Caco-2 (cell line): Measurements from ENCODE around the gene PPARA. TPM values are rescaled to one million over a fixed set of nuclear protein-coding genes. Genes with fewer than 3 reads are reported as not detected.

Experiments
- BruUV-seq: library from RNA; stranded (reverse); fragments of 400-500 nt; replicated peaks from 2 replicates; lab custom pipeline; 2021; lab: Mats Ljungman, UMichigan
- CTCF ChIA-PET: fragments of 300-600 bp; sonication (Branson Sonifier 250); formaldehyde crosslinking; loops from one replicate; lab custom pipeline; 2022; ENCODE audit warnings: antibody characterized with exemption; lab: Charles Lee
- POLR2A ChIA-PET: fragments of 300-600 bp; sonication (Branson Sonifier 250); formaldehyde crosslinking; loops from one replicate; lab custom pipeline; 2022; ENCODE audit warnings: antibody characterized with exemption; lab: Charles Lee
- DNase-seq, 2 experiments: peaks; one replicate each; pipeline versions ENCODE4 v3.0.0 to v3.0.0-alpha.2; 2020 to 2022
- H3K27me3 ChIP-seq: replicated peaks from 2 replicates; pipeline ENCODE4 v1.6.0; 2011; ENCODE audit warnings: low read length; ENCODE audit not compliant: control insufficient read depth, insufficient read depth
- H3K36me3 ChIP-seq: 2 replicates; pipeline ENCODE4 v1.5.1; 2011; ENCODE audit warnings: low read length; ENCODE audit not compliant: control insufficient read depth, insufficient read depth
- H3K4me1 ChIP-seq: fragments of 250-450 bp; sonication (Bioruptor Pico); 2 replicates; pipeline ENCODE4 v1.5.1; 2020; ENCODE audit warnings: mild to moderate bottlenecking
- H3K4me3 ChIP-seq: 2 replicates; pipeline ENCODE4 v1.5.1; 2011; ENCODE audit warnings: low read depth, mild to moderate bottlenecking, control low read depth, low read length
- H3K9me3 ChIP-seq: fragments of 250-450 bp; sonication (Bioruptor Pico); 2 replicates; pipeline ENCODE4 v1.5.1; 2020; ENCODE audit warnings: mild to moderate bottlenecking, moderate library complexity
- H3K27ac Mint-ChIP-seq: one replicate; pipeline ENCODE4 v1.8.0; 2022; ENCODE audit warnings: mixed read lengths; ENCODE audit not compliant: unreplicated experiment
- H3K27me3 Mint-ChIP-seq: one replicate; pipeline ENCODE4 v1.8.0; 2022; ENCODE audit warnings: mixed read lengths; ENCODE audit not compliant: insufficient read depth, unreplicated experiment
- H3K36me3 Mint-ChIP-seq: one replicate; pipeline ENCODE4 v1.8.0; 2022; ENCODE audit warnings: mild to moderate bottlenecking, mixed read lengths; ENCODE audit not compliant: insufficient read depth, unreplicated experiment
- H3K4me1 Mint-ChIP-seq: one replicate; pipeline ENCODE4 v1.8.0; 2022; ENCODE audit warnings: low read depth, mixed read lengths; ENCODE audit not compliant: unreplicated experiment
- H3K4me3 Mint-ChIP-seq: one replicate; pipeline ENCODE4 v1.8.0; 2022; ENCODE audit warnings: mild to moderate bottlenecking, moderate library complexity, mixed read lengths; ENCODE audit not compliant: unreplicated experiment
- H3K9me3 Mint-ChIP-seq: one replicate; pipeline ENCODE4 v1.8.0; 2022; ENCODE audit warnings: mixed read lengths; ENCODE audit not compliant: unreplicated experiment
- intact Hi-C: fragments of 100-400 bp; cut with micrococcal nuclease; formaldehyde crosslinking; loops from one replicate; pipeline ENCODE4 v1.10.0; 2022; ENCODE audit not compliant: unreplicated experiment
- total RNA-seq: library from RNA; stranded (reverse); gene quantifications from 2 replicates; pipeline ENCODE4 v1.2.3, GENCODE V29; 2022
- TF ChIP-seq, protein P1 (sequence below), 2 experiments: fragments of 200-600 bp in 1 of 2; IDR thresholded peaks; 1 replicate in 1 of 2; 2 replicates in 1 of 2; pipeline versions ENCODE4 v1.5.1 to v1.8.0; 2011 to 2022; ENCODE audit warnings: antibody characterized with exemption in 1 of 2, control low read depth in 1 of 2, inconsistent platforms in 1 of 2, low read depth in 1 of 2, low read length in 1 of 2, mild to moderate bottlenecking in 1 of 2, moderate library complexity in 1 of 2; ENCODE audit not compliant: insufficient read depth in 1 of 2, severe bottlenecking in 1 of 2, unreplicated experiment in 1 of 2

Gene PPARA
- total RNA-seq, 1 experiment from 2014 or later, result 13.4 TPM

DNA sequence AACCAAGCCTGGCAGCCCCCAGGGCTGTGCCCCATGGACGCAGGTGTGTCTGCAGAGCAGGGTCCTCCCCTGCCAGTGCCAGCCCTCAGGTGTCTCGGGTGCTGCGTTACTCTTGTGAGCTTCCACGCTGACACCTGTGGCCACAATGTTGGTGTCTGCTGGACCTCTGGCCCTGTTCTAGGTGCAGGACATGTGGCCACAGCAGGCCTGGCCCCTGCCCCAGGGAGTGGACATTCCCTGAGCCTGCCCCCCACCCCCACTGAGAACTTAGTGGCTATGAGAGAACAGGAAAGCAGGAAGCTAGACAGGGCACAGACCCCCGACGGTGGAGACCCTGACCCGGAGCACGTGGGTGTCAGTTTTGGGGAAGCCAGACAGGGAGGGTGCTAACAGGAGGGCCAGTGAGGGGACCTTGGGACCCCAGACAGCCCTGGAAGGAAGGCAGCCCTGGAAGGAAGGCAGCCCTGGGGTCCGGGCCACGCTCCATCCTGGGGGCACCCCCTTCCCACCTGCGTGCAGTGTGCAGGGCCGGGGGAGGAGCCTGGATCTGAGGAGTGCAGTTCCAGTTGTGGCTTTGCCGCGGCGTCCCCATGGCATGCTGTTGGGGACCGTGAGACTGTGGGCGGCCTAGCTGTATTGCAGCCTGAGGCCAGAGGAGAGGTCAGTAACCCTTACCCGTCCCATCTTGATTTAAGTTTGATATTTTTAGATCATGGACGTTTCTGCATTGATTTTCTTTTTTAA, 43.9 kb upstream of the PPARA start:
- H3K9me3 ChIP-seq, result no peaks in the 10 kb centered on the region
- H3K4me1 ChIP-seq, result peaks cover 81% of the 10 kb centered on the region
- CTCF ChIA-PET, result interaction anchor here (0.6 to 1.2 kb wide), 10 partner anchors 10 to 225 kb away, joined by 3 to 16 read pairs (median 4); no protein-coding TSS in a partner anchor
- intact Hi-C loops, result loop anchor here (1.0 kb wide), 1 partner anchor 70 kb away; no protein-coding TSS in a partner anchor
- peak overlapping the region; percentile 65 for H3K4me3 Mint-ChIP-seq
- no peaks in the 10 kb centered on the region for H3K27me3 ChIP-seq
- BruUV-seq, result TSS peak; percentile 61
- POLR2A ChIA-PET, result interaction anchor here (0.6 to 0.9 kb wide), 2 partner anchors 34 to 71 kb away, joined by 5 to 7 read pairs; no protein-coding TSS in a partner anchor
- H3K27ac Mint-ChIP-seq, result peak overlapping the region; percentile 95
- H3K27me3 Mint-ChIP-seq, result no peaks in the 10 kb centered on the region
- TF ChIP-seq, protein P1, sequence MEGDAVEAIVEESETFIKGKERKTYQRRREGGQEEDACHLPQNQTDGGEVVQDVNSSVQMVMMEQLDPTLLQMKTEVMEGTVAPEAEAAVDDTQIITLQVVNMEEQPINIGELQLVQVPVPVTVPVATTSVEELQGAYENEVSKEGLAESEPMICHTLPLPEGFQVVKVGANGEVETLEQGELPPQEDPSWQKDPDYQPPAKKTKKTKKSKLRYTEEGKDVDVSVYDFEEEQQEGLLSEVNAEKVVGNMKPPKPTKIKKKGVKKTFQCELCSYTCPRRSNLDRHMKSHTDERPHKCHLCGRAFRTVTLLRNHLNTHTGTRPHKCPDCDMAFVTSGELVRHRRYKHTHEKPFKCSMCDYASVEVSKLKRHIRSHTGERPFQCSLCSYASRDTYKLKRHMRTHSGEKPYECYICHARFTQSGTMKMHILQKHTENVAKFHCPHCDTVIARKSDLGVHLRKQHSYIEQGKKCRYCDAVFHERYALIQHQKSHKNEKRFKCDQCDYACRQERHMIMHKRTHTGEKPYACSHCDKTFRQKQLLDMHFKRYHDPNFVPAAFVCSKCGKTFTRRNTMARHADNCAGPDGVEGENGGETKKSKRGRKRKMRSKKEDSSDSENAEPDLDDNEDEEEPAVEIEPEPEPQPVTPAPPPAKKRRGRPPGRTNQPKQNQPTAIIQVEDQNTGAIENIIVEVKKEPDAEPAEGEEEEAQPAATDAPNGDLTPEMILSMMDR (IDR thresholded peaks at IDR 0.05; ENCODE audit: insufficient read depth in 1 of 2, low read depth in 1 of 2, low read length in 1 of 2, severe bottlenecking in 1 of 2, unreplicated experiment in 1 of 2), result no peak
- H3K9me3 Mint-ChIP-seq, result no peaks in the 10 kb centered on the region
- H3K36me3 ChIP-seq, result no peaks in the 10 kb centered on the region
- H3K4me3 ChIP-seq, result no peak overlapping the region
- peaks cover 13% of the 10 kb centered on the region for H3K36me3 Mint-ChIP-seq
- DNase-seq, result no peak
- peaks cover 18% of the 10 kb centered on the region for H3K4me1 Mint-ChIP-seq

DNA sequence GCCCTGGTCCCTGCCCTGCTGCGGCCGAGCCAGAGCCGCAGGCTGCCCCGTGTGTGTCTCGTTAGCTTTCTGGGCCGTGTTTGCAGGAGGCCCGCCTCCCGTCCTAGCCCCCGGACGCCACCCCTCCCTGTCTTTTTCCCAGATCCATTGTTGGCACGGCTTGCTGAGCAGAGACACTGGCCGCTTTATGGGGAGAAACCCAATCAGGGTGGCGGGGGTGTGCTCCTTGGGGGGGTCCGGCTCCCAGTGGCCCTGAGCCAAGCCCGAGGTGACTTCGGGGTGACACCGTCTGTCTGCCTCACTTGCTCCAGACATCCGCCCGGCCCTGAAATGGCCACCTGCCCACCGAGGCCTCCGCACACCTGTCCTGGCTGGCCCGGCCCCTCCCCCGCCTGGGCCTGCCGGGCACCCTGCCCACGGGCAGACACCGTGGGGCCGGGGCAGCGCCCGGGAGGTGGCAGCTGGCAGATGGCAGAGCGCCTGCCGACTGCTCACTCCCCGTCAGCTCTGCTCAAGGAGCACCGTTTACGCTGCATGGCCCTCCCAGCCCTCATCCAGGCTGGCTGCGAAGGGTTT, 43.1 kb upstream of the PPARA start:
- Histone ChIP-seq H3K4me1 (peaks cover 81% of the 10 kb centered on the region), H3K36me3 (no peaks in the 10 kb centered on the region), H3K4me3 (no peak overlapping the region), H3K27me3 (no peaks in the 10 kb centered on the region), H3K9me3 (no peaks in the 10 kb centered on the region)
- DNase-seq, result no peak
- Mint-ChIP-seq H3K9me3 (no peaks in the 10 kb centered on the region), H3K4me3 (peak overlapping the region; percentile 24), H3K36me3 (peaks cover 13% of the 10 kb centered on the region), H3K27me3 (no peaks in the 10 kb centered on the region), H3K4me1 (peaks cover 18% of the 10 kb centered on the region), H3K27ac (peak overlapping the region; percentile 83)
- POLR2A ChIA-PET, result no interaction called here
- intact Hi-C loops, result no loop called here
- CTCF ChIA-PET, result interaction anchor here (1.0 kb wide), 1 partner anchor 94 kb away, joined by 3 read pairs; no protein-coding TSS in a partner anchor
- BruUV-seq, result no TSS peak
- TF ChIP-seq, protein P1 (IDR thresholded peaks at IDR 0.05; ENCODE audit: insufficient read depth in 1 of 2, low read depth in 1 of 2, low read length in 1 of 2, severe bottlenecking in 1 of 2, unreplicated experiment in 1 of 2), result no peak

DNA sequence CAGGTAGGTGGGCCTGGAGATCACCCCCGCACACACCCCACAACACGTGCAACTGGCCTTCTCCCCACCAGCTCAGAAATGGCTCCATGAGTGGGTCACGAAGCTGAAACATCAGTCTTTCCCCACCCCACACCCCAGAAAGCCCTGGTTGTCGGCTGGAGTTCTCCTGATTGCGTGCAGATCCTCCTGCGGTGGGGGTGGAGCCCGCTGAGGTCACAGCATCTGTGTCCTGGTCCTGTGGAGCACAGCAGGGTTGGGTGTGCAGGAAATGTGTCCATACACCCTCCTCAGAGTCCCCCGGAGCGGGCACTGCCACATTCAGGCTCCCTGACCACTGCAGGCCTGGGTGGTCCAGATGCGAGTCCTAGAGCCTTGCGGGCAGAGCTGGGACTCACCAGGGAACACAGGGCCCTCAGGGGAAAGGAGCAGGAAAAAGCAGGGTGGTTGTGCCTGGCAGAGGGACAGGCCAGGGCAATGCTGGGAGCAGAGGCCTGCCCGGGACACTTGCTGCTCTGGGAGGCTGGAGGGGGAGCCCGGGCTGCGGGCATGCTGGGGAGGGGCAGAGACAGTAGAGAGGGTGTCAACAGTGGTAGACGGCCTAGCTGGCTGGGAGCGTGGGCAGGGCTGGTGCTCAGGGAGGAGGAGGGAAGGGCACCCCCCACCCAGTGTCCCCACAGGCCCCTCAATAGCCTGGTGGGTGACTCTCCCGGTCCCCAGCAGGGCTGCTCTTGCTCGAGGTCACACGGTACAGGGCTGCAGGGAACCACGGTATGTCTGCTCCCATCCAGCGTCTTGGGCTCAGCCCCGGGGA, 42.4 kb upstream of the PPARA start:
- H3K9me3 Mint-ChIP-seq, result no peaks in the 10 kb centered on the region
- intact Hi-C loops, result no loop called here
- H3K27me3 Mint-ChIP-seq, result no peaks in the 10 kb centered on the region
- peak overlapping the region; percentile 24 for H3K4me3 Mint-ChIP-seq
- POLR2A ChIA-PET, result no interaction called here
- H3K27ac Mint-ChIP-seq, result peak overlapping the region; percentile 83
- Histone ChIP-seq H3K27me3 (no peaks in the 10 kb centered on the region), H3K36me3 (no peaks in the 10 kb centered on the region), H3K4me1 (peaks cover 79% of the 10 kb centered on the region), H3K9me3 (no peaks in the 10 kb centered on the region), H3K4me3 (no peak overlapping the region)
- no peak for DNase-seq
- no TSS peak for BruUV-seq
- CTCF ChIA-PET, result interaction anchor here (2.1 kb wide), 1 partner anchor 102 kb away, joined by 10 read pairs; no protein-coding TSS in a partner anchor
- TF ChIP-seq, protein P1 (IDR thresholded peaks at IDR 0.05; ENCODE audit: insufficient read depth in 1 of 2, low read depth in 1 of 2, low read length in 1 of 2, severe bottlenecking in 1 of 2, unreplicated experiment in 1 of 2), result no peak
- H3K36me3 Mint-ChIP-seq, result peaks cover 17% of the 10 kb centered on the region
- H3K4me1 Mint-ChIP-seq, result peaks cover 18% of the 10 kb centered on the region
